ENCODE results near the gene TOMM22.

- TF ChIP-seq CTCF (IDR thresholded peaks at IDR 0.05) (no peak), POLR2A (IDR thresholded peaks at IDR 0.05) (no peak)
Observed at GRCh38 chr22:38689651-38690050, 7.9 kb downstream of the TOMM22 start.
